ENCODE results near the gene NOS3.
A peak's percentile ranks its signal among the peaks of the same experiment; 100 is the strongest.

Gene NOS3

DNA sequence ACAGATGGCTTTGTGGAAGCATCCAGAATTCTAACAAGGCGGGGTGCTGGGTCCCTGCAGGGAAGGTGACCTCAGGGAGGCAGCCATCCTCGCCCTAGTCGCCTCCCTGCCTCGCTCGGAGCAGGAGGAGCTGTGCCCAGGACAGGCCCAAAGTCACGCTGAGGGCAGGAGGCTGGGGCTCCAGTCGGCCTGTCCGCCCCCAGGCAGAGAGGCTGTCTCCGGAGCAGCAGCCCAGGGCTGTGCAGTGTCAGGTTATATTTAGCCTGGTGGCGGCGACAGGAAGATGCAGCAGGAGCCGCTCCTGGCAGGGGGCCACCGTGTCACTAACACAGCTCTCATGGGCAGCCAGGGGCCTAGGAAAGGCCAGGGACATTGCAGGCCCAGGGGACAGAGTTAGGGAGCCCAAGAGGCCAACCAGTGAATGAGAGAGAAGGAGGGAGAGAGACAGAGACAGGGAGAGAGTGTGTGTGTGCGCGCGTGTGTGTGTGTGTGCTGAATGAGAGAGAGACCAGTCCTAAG lies 26.2 kb upstream of the NOS3 start:
- DNase-seq (ENCODE audit: low read depth in 2 of 2), result no peak

DNA sequence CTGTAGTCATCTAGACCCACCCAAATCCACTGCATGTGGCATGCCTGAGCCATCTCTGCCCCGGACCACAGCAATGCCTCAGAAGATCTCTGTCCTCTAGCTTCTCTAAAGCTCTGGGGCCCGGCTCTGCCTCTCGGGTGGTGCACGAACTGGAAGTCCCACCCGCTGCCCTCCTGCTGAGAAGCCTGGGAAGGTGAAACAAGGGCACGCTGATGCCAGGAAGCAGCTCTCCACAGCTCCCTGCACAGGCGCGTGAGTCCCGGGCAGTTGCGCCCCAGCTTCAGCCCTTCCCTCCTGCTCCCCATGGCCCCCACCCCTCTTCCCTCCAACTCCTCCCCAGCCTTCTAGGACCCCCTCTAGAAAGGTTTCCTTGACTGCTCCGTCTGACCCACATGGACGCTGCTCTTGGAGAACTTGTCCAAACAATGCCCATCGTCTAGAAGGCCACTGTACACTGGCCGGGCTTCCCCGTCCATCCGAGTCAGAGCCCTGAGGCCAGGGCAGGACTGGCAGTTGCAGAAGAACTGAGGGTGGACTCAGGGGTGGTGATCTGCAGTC lies 25.5 kb upstream of the NOS3 start:
- DNase-seq (ENCODE audit: low read depth in 2 of 2), result no peak

DNA sequence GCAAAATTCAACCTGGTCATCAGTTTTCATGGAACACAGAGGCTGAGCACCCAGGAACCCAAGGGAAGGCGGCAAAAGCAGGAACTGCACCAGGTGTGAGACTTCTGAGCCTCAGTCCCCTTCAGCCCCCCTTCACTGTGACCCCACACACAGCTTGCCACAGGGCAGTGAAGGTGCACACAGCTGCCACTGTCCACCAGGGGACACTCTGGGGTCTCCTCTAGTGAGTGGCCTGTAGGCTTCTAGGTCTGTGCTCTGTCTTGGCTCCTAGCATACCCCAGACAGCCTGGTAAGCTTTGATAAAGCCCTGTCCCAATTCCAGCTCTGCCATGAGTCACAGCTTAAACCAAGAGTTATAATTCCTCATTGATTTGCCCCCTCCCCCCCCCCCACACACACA lies 24.8 kb upstream of the NOS3 start:
- DNase-seq (ENCODE audit: low read depth in 2 of 2), result no peak

DNA sequence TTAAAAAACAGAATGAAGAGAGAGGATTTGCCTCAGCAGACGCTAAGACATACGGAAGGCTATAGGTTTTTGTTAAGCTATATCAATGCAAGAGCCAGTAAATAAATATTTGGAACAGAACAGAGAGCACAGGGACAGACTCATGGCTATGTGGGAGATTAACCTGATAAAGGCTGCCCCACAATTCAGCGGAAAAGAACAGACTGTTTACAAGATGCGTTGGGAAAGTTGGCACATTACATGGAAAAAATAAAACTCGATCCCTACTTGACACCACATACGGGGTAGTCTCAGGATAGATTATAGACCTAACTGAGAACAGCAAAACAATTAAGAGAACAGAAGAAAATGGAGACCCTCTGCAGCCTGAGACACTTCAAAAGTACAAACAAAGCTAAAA lies 23.5 kb upstream of the NOS3 start:
- DNase-seq (ENCODE audit: low read depth in 2 of 2), result no peak

- no peak for DNase-seq (ENCODE audit: low read depth in 2 of 2)
Observed at GRCh38 chr7:150968056-150968733, 22.6 kb upstream of the NOS3 start.

GRCh38 chr7:150968734-150969372 lies 22.0 kb upstream of the NOS3 start:
- no peak for DNase-seq (ENCODE audit: low read depth in 2 of 2)

GRCh38 chr7:150969475-150969874 lies 21.3 kb upstream of the NOS3 start:
- no peak for DNase-seq (ENCODE audit: low read depth in 2 of 2)

- no peak for DNase-seq (ENCODE audit: low read depth in 2 of 2)
Observed at GRCh38 chr7:150970424-150970823, 20.4 kb upstream of the NOS3 start.

- DNase-seq (ENCODE audit: low read depth in 2 of 2), result no peak
Observed at GRCh38 chr7:150971242-150972022, 19.4 kb upstream of the NOS3 start.

GRCh38 chr7:150972023-150972468 lies 18.8 kb upstream of the NOS3 start:
- DNase-seq (ENCODE audit: low read depth in 2 of 2), result no peak

GRCh38 chr7:150972741-150973140 lies 18.1 kb upstream of the NOS3 start:
- DNase-seq (ENCODE audit: low read depth in 2 of 2), result no peak

- DNase-seq (ENCODE audit: low read depth in 2 of 2), result no peak
Observed at GRCh38 chr7:150973571-150974451, 17.0 kb upstream of the NOS3 start.

- DNase-seq (ENCODE audit: low read depth in 2 of 2), result peak; percentile 65 to 69
Observed at GRCh38 chr7:150974468-150975391, 16.1 kb upstream of the NOS3 start.

DNA sequence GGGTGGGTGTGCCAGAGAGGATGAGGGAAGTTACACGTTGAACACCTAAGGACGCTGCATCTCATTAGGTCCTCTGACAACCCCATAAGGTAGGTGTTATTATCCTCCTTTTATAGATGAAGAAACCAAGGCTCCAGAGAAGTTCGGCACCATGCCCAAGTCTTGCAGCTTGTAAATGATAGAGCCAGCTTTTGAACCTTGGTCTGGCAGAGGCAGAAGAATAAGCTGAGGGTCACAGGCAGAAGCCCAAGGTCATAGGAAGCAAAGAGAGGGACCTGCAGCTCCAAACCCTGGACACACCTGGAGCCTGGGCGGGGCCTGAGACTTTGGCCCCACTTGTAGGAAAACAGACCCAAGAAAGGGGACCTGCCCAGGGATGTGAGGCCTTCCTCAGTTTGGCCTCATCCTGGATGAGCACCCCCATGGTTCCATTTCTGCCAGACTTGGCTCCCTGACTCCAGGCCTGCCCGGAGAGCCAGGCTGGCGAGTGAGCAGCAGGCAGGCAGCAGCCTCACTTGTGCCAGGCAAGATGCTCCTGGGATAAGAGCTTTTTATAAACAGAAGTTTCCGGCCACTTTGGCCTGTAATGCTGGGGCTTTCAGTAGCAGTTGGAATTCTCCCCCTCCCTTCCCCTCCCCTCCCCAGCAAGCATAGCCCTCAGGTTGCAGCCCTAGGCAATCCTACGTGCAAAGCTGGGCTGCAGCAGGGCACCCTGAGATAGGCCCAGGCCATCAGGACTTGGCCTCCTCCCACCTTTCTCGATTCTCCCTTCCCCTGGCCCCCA lies 15.1 kb upstream of the NOS3 start:
- DNase-seq (ENCODE audit: low read depth in 2 of 2), result no peak

- DNase-seq (ENCODE audit: low read depth in 2 of 2), result no peak
Observed at GRCh38 chr7:150976529-150977381, 14.1 kb upstream of the NOS3 start.

DNA sequence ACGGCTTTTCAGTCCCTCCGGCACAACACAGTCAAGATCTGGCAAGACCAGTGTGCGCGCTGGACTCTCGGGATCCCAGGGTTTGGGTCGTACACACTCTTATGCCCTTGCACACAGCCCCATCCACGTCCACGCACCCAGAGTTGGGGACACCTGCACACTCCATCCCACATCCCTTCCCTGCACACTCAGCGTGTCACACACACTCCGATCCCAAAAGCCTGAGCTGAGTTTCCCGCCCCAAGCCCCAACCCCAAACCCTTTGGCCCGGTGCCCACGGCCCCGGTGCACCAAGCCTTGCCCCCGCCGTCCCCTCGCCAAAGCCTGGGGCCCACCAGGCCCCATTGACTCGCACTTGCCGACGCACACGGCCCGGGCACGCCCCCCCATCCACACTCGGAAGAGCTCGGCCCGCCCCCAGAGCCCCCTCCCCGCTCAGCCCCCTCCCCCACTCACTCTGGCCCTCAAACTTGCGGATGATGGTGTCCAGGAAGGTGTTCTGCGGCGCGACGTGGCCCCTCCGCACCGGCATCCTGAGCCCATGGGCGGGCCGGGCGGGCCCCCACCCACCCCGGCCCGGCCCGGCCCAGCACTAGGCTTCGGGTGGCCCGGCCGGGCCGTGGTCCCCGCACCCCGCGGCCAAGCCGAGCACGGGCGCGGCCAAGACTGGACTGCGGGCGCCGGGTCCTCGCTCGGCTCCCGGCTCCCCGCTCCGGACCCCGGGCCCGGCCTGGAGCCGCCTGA lies 13.3 kb upstream of the NOS3 start:
- DNase-seq (ENCODE audit: low read depth in 2 of 2), result no peak

DNA sequence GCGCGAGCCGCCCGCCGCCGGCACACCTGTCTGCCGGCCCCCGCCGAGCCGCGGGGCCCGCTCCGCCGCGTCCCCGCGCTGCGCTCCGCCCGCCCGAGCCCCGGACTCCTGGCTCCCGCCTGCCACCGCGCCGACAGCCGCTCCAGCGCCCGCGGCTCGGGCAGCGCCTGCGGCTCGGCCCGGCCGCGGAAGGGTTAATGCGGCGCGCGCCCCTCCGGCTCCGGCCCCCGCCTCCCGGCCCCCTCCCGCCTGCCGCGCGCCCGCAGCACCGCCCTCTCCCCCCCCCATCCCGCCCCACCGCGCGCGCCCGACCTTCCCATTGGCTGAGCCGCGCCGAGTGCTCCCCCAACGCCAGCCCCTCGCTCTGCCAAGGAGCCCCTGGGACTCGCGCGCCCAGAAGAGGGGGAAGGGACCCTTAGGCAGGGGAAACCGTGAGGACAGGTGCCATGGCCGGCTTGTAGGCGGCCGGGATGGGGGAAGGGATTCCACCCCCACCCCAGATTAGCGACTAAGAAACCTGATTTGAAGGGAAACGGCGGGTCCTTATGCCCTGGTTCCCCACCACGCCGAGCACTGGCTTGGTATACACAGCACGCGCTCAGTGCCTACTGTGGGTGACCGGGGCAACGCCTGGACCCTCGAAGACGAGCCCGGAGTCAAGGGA lies 12.6 kb upstream of the NOS3 start, which contains the start of gene KCNH2:
Gene KCNH2, minus strand, starts transcription at position 196 of the 664 bp plus-strand sequence. CDS start 408 bp downstream, outside the sequence.
- DNase-seq (ENCODE audit: low read depth in 2 of 2), result no peak
